K562 (cell line): ENCODE results near the gene RIMBP3C. TPM values are rescaled to one million over a fixed set of nuclear protein-coding genes. Genes with fewer than 3 reads are reported as not detected.

ENCODE experiments used
- ATF1 ChIP-seq, 2 experiments: fragments of 450-650 bp in 1 of 2; IDR thresholded peaks; 2 replicates each; pipeline ENCODE4 v1.6.1; 2016; ENCODE audit warnings: missing compliant biosample characterization in 1 of 2, missing genetic modification characterization in 1 of 2
- BACH1 ChIP-seq: fragments of 200-800 bp; sonication (Bioruptor generic); IDR thresholded peaks from 2 replicates; pipeline ENCODE4 v1.6.1; 2016; ENCODE audit warnings: missing genetic modification characterization, missing compliant biosample characterization
- CBFB ChIP-seq: sonication (generic); formaldehyde crosslinking; IDR thresholded peaks from 2 replicates; pipeline ENCODE4 v1.4.0; 2020; ENCODE audit warnings: mild to moderate bottlenecking, missing genetic modification reagents
- CCAR2 ChIP-seq: fragments of 200-400 bp; formaldehyde crosslinking; IDR thresholded peaks from 2 replicates; pipeline ENCODE4 v1.6.1; 2017; ENCODE audit warnings: mild to moderate bottlenecking, low read depth, low read length
- DIDO1 ChIP-seq: fragments of 450-650 bp; IDR thresholded peaks from 2 replicates; pipeline ENCODE4 v1.6.1; 2016; ENCODE audit warnings: low read depth, missing biosample characterization, missing genetic modification characterization
- FOXA1 ChIP-seq: fragments of 450-650 bp; IDR thresholded peaks from 2 replicates; pipeline ENCODE4 v1.6.1; 2016; ENCODE audit warnings: mild to moderate bottlenecking, borderline replicate concordance
- HLTF ChIP-seq: fragments of 450-650 bp; IDR thresholded peaks from 2 replicates; pipeline ENCODE4 v1.6.1; 2016
- HNRNPLL ChIP-seq: fragments of 200-400 bp; formaldehyde crosslinking; IDR thresholded peaks from 2 replicates; pipeline ENCODE4 v1.6.1; 2017; ENCODE audit warnings: low read length, low read depth, mild to moderate bottlenecking; ENCODE audit not compliant: poor library complexity, severe bottlenecking
- KAT7 ChIP-seq: sonication (generic); formaldehyde crosslinking; IDR thresholded peaks from 2 replicates; pipeline ENCODE4 v1.8.0; 2022; ENCODE audit warnings: missing genetic modification reagents, mild to moderate bottlenecking, borderline replicate concordance
- MTA1 ChIP-seq: fragments of 450-650 bp; IDR thresholded peaks from 2 replicates; pipeline ENCODE4 v1.6.1; 2017; ENCODE audit warnings: borderline replicate concordance
- NBN ChIP-seq: fragments of 450-650 bp; IDR thresholded peaks from 2 replicates; pipeline ENCODE4 v1.6.1; 2016; ENCODE audit warnings: low read depth, mild to moderate bottlenecking
- NCOA2 ChIP-seq, 2 experiments: fragments of 450-650 bp; IDR thresholded peaks; 2 replicates each; pipeline ENCODE4 v1.6.1; 2018; ENCODE audit warnings: mild to moderate bottlenecking in 2 of 2, moderate library complexity in 1 of 2; ENCODE audit not compliant: partially characterized antibody in 2 of 2
- RBBP5 ChIP-seq: fragments of 200-600 bp; sonication (generic); IDR thresholded peaks from 2 replicates; pipeline ENCODE4 v1.6.1; 2012; ENCODE audit warnings: borderline replicate concordance, mild to moderate bottlenecking, low read length, control low read depth, inconsistent platforms; ENCODE audit not compliant: insufficient read depth, poor library complexity, severe bottlenecking
- RFX7 ChIP-seq: fragments of 250-450 bp; sonication (Bioruptor Pico); IDR thresholded peaks from 2 replicates; pipeline ENCODE4 v1.5.1; 2021; ENCODE audit warnings: mild to moderate bottlenecking
- SAP30 ChIP-seq: fragments of 200-600 bp; sonication (generic); IDR thresholded peaks from 2 replicates; pipeline ENCODE4 v1.6.1; 2012; ENCODE audit warnings: borderline replicate concordance, low read depth, mild to moderate bottlenecking, moderate library complexity, low read length, control low read depth, inconsistent platforms; ENCODE audit not compliant: insufficient read depth, poor library complexity, severe bottlenecking
- WHSC1 ChIP-seq: IDR thresholded peaks from one replicate; pipeline ENCODE4 v1.6.1; 2012; ENCODE audit warnings: low read length, control low read depth, inconsistent platforms
- polyA plus RNA-seq, 8 experiments: library from polyadenylated mRNA; depleted of rRNA in 4 of 8; stranded (reverse) in 5 of 8; unstranded in 3 of 8; fragments of >200 nt; fragmentation: Nextera tagmentation in 2 of 8; fragmentation: Illumina TruSeq in 1 of 8; extraction: Ambion mirVana in 2 of 8; extraction: Trizol in 1 of 8; gene quantifications; 2 replicates each; pipeline versions ENCODE4 v1.2.1 to v1.2.3, GENCODE V29; 2011 to 2014; ENCODE audit warnings: inconsistent platforms in 1 of 8, missing spikeins in 1 of 8
- total RNA-seq, 7 experiments: library from RNA; depleted of rRNA in 6 of 7; stranded (reverse); fragments of >200 nt in 6 of 7; fragmentation: Illumina TruSeq in 2 of 7; extraction: Trizol in 2 of 7; gene quantifications; 2 replicates each; pipeline versions ENCODE4 v1.2.1 to v1.2.3, GENCODE V29; 2011 to 2021; ENCODE audit warnings: low replicate concordance in 1 of 7
- TF ChIP-seq, protein P1 (sequence below): fragments of 450-650 bp; IDR thresholded peaks from 2 replicates; pipeline ENCODE4 v1.6.1; 2017; ENCODE audit warnings: mild to moderate bottlenecking, moderate library complexity
- TF ChIP-seq, protein P2 (sequence below): fragments of 450-650 bp; IDR thresholded peaks from 2 replicates; pipeline ENCODE4 v1.6.1; 2016; ENCODE audit warnings: borderline replicate concordance
- TF ChIP-seq, protein P3 (sequence below): sonication (generic); formaldehyde crosslinking; IDR thresholded peaks from 2 replicates; pipeline ENCODE4 v1.8.1; 2023; ENCODE audit warnings: missing genetic modification reagents, mild to moderate bottlenecking, borderline replicate concordance

RIMBP3C gene
- total and polyA plus RNA-seq, 9 of the 15 experiments (the other 6 are each of a cell fraction or from before 2014, with no cell fraction given): 0.09 to 0.98 (median 0.17) TPM; not detected in 2

DNA sequence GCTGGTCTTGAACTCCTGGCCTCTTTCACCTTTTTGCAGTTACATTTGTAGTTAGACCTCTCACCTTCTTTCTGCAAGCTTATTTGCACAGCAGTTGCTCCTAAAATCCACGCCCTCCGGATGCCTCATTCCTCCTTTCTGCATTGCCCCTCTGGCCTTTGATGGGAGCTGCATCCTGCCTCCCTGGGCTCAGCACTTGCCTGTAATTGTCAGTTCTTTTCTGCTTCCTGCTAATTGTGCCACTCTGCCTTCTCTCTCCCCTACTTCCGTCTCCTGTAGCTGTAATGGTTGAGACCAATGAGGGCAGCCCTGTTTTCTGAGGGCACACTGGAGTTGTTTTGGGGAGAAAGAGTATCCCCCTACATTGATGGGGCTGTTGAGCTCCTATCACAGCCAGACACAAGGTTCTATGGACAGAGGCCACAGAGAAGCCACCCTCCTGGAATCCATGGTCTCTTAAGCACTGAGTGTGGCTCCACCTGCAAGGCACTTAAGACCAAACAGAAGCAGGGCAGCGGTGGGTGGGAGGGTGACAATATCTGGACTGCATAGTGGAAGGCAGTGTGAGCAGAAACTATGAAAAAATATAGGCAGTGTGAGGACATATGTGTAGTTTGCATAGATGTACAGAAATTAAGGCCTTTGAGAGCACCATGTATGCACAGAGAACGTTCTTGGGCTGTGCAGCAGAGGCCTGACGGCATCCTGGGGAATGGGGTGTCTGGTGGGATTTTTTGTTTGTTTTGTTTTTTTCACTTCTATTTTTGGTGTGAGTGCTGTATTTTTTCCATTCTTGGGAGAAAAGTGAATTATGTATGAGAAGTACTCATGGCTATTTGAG lies 48.0 kb upstream of the RIMBP3C start (continued):
- TF ChIP-seq FOXA1 (no peak), ATF1 (CRISPR knock-in tag; IDR thresholded peaks at IDR 0.05) (peak; percentile 7; the same call in 1 of the 2 replicates), ATF1 (tag; IDR thresholded peaks at IDR 0.05) (no peak), SAP30 (no peak), CBFB (no peak), NCOA2 (IDR thresholded peaks at IDR 0.05; ENCODE audit: partially characterized antibody in 2 of 2) (no peak), CCAR2 (0 out of 2 replicates have a peak, but pooled peaks have one; percentile 75), HLTF (no peak), KAT7 (peak; percentile 70; the same call in 1 of the 2 replicates), RBBP5 (no peak), BACH1 (tag) (no peak), HNRNPLL (peak; percentile 17), MTA1 (no peak), WHSC1 (peak; percentile 96), NBN (no peak), RFX7 (CRISPR knock-in tag) (no peak), DIDO1 (tag) (no peak)
- TF ChIP-seq, protein P1, sequence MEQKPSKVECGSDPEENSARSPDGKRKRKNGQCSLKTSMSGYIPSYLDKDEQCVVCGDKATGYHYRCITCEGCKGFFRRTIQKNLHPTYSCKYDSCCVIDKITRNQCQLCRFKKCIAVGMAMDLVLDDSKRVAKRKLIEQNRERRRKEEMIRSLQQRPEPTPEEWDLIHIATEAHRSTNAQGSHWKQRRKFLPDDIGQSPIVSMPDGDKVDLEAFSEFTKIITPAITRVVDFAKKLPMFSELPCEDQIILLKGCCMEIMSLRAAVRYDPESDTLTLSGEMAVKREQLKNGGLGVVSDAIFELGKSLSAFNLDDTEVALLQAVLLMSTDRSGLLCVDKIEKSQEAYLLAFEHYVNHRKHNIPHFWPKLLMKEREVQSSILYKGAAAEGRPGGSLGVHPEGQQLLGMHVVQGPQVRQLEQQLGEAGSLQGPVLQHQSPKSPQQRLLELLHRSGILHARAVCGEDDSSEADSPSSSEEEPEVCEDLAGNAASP: no peak
- TF ChIP-seq, protein P2, sequence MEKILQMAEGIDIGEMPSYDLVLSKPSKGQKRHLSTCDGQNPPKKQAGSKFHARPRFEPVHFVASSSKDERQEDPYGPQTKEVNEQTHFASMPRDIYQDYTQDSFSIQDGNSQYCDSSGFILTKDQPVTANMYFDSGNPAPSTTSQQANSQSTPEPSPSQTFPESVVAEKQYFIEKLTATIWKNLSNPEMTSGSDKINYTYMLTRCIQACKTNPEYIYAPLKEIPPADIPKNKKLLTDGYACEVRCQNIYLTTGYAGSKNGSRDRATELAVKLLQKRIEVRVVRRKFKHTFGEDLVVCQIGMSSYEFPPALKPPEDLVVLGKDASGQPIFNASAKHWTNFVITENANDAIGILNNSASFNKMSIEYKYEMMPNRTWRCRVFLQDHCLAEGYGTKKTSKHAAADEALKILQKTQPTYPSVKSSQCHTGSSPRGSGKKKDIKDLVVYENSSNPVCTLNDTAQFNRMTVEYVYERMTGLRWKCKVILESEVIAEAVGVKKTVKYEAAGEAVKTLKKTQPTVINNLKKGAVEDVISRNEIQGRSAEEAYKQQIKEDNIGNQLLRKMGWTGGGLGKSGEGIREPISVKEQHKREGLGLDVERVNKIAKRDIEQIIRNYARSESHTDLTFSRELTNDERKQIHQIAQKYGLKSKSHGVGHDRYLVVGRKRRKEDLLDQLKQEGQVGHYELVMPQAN: no peak
- TF ChIP-seq, protein P3, sequence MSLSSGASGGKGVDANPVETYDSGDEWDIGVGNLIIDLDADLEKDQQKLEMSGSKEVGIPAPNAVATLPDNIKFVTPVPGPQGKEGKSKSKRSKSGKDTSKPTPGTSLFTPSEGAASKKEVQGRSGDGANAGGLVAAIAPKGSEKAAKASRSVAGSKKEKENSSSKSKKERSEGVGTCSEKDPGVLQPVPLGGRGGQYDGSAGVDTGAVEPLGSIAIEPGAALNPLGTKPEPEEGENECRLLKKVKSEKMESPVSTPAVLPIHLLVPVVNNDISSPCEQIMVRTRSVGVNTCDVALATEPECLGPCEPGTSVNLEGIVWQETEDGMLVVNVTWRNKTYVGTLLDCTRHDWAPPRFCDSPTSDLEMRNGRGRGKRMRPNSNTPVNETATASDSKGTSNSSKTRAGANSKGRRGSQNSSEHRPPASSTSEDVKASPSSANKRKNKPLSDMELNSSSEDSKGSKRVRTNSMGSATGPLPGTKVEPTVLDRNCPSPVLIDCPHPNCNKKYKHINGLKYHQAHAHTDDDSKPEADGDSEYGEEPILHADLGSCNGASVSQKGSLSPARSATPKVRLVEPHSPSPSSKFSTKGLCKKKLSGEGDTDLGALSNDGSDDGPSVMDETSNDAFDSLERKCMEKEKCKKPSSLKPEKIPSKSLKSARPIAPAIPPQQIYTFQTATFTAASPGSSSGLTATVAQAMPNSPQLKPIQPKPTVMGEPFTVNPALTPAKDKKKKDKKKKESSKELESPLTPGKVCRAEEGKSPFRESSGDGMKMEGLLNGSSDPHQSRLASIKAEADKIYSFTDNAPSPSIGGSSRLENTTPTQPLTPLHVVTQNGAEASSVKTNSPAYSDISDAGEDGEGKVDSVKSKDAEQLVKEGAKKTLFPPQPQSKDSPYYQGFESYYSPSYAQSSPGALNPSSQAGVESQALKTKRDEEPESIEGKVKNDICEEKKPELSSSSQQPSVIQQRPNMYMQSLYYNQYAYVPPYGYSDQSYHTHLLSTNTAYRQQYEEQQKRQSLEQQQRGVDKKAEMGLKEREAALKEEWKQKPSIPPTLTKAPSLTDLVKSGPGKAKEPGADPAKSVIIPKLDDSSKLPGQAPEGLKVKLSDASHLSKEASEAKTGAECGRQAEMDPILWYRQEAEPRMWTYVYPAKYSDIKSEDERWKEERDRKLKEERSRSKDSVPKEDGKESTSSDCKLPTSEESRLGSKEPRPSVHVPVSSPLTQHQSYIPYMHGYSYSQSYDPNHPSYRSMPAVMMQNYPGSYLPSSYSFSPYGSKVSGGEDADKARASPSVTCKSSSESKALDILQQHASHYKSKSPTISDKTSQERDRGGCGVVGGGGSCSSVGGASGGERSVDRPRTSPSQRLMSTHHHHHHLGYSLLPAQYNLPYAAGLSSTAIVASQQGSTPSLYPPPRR (CRISPR knock-in tag): no peak
